GM12878 (cell line): ENCODE results near the gene OR7C2.

Experiments
- EZH2 ChIP-seq: IDR thresholded peaks from 2 replicates; pipeline ENCODE4 v1.6.1; 2012; ENCODE audit warnings: low read depth, mild to moderate bottlenecking, control low read depth, inconsistent platforms, low read length, borderline replicate concordance; ENCODE audit not compliant: control insufficient read depth
- POLR2AphosphoS5 ChIP-seq: IDR thresholded peaks from 2 replicates; pipeline ENCODE4 v1.6.1; 2011; ENCODE audit warnings: mild to moderate bottlenecking, low read length, inconsistent platforms
- SRF ChIP-seq, 2 experiments: IDR thresholded peaks; 2 replicates each; pipeline ENCODE4 v1.6.1; 2011; ENCODE audit warnings: low read depth in 2 of 2, low read length in 2 of 2, mild to moderate bottlenecking in 1 of 2, moderate library complexity in 1 of 2
- STAT3 ChIP-seq: IDR thresholded peaks from 2 replicates; pipeline ENCODE4 v1.6.1; 2011; ENCODE audit warnings: low read depth, low read length, improper control_type of control experiment
- TF ChIP-seq, protein P1 (sequence below), 3 experiments: IDR thresholded peaks in 2 of 3; conservative IDR thresholded peaks in 1 of 3; 2 replicates each; pipeline ENCODE4 v1.5.1; 2011; ENCODE audit warnings: low read depth in 3 of 3, low read length in 3 of 3, mild to moderate bottlenecking in 3 of 3, control low read depth in 2 of 3, moderate library complexity in 2 of 3, inconsistent platforms in 1 of 3, mixed read lengths in 1 of 3; ENCODE audit not compliant: control insufficient read depth in 2 of 3, insufficient read depth in 1 of 3; ENCODE audit errors: extremely low read depth in 1 of 3
- TF ChIP-seq, protein P2 (sequence below): IDR thresholded peaks from 2 replicates; pipeline ENCODE4 v1.6.1; 2011; ENCODE audit warnings: low read depth, mild to moderate bottlenecking, low read length, moderate library complexity, borderline replicate concordance; ENCODE audit errors: extremely low read depth

DNA sequence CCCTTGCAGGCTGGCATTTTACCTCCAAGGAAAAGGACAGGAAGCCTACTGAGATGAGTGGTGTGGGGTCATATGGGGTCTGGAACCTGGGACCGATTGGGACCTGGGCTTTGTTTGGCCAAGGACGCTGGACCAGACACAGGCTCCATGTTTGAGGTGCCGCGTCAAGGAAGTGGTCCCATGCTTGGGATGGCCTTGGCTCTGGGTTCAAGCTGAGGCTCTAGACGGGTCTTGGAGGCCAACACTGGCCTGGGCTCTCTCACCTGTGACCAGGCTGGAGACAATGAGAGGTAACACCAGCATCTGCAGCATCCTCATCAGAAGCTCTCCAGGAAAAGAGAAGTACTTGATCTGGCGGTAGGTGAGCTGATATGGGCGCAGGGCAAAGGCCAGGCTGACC lies 30.2 kb downstream of the OR7C2 start:
- no peak for TF ChIP-seq STAT3
- TF ChIP-seq POLR2AphosphoS5: no peak
- TF ChIP-seq, protein P1, sequence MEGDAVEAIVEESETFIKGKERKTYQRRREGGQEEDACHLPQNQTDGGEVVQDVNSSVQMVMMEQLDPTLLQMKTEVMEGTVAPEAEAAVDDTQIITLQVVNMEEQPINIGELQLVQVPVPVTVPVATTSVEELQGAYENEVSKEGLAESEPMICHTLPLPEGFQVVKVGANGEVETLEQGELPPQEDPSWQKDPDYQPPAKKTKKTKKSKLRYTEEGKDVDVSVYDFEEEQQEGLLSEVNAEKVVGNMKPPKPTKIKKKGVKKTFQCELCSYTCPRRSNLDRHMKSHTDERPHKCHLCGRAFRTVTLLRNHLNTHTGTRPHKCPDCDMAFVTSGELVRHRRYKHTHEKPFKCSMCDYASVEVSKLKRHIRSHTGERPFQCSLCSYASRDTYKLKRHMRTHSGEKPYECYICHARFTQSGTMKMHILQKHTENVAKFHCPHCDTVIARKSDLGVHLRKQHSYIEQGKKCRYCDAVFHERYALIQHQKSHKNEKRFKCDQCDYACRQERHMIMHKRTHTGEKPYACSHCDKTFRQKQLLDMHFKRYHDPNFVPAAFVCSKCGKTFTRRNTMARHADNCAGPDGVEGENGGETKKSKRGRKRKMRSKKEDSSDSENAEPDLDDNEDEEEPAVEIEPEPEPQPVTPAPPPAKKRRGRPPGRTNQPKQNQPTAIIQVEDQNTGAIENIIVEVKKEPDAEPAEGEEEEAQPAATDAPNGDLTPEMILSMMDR (IDR thresholded peaks at IDR 0.05 in 2 of 3, conservative IDR thresholded peaks at IDR 0.05 in 1 of 3; ENCODE audit: control insufficient read depth in 2 of 3, extremely low read depth in 1 of 3, insufficient read depth in 1 of 3, low read depth in 3 of 3, low read length in 3 of 3): no peak
- no peak for TF ChIP-seq SRF (IDR thresholded peaks at IDR 0.05; ENCODE audit: low read depth in 2 of 2, low read length in 2 of 2)
- no peak for TF ChIP-seq EZH2
- TF ChIP-seq, protein P2, sequence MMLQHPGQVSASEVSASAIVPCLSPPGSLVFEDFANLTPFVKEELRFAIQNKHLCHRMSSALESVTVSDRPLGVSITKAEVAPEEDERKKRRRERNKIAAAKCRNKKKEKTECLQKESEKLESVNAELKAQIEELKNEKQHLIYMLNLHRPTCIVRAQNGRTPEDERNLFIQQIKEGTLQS: no peak
